ENCODE results near the gene KY.

DNA sequence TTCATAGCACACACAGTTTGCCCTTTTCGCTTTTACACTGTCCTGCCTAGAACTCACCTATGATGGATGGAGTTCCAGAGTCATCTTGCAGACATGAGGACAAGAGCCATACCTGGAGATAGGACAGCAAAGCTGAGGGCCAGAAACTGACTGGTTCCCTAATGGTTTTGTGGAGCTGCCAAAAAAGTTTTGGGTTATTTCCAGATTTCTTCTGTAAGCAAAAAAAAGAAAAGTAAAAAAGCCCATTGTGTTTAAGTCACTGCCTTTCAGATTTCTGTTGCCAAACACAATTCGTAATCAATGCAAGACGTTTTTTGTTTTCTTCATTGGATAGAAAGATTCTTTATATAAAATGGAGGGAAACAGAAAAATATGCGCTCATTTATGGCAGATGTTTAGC, 42.4 kb upstream of the KY start:
- no peak for TF ChIP-seq YY1 (IDR thresholded peaks at IDR 0.05; ENCODE audit: low read depth, low read length)
- TF ChIP-seq, protein P1, sequence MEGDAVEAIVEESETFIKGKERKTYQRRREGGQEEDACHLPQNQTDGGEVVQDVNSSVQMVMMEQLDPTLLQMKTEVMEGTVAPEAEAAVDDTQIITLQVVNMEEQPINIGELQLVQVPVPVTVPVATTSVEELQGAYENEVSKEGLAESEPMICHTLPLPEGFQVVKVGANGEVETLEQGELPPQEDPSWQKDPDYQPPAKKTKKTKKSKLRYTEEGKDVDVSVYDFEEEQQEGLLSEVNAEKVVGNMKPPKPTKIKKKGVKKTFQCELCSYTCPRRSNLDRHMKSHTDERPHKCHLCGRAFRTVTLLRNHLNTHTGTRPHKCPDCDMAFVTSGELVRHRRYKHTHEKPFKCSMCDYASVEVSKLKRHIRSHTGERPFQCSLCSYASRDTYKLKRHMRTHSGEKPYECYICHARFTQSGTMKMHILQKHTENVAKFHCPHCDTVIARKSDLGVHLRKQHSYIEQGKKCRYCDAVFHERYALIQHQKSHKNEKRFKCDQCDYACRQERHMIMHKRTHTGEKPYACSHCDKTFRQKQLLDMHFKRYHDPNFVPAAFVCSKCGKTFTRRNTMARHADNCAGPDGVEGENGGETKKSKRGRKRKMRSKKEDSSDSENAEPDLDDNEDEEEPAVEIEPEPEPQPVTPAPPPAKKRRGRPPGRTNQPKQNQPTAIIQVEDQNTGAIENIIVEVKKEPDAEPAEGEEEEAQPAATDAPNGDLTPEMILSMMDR (IDR thresholded peaks at IDR 0.05; ENCODE audit: control extremely low read depth in 1 of 3, insufficient read depth in 1 of 3, low read depth in 1 of 3, low read length in 3 of 3): no peak
- TF ChIP-seq POLR2AphosphoS5 (IDR thresholded peaks at IDR 0.05; ENCODE audit: low read depth, low read length): no peak
- TF ChIP-seq, protein P2, sequence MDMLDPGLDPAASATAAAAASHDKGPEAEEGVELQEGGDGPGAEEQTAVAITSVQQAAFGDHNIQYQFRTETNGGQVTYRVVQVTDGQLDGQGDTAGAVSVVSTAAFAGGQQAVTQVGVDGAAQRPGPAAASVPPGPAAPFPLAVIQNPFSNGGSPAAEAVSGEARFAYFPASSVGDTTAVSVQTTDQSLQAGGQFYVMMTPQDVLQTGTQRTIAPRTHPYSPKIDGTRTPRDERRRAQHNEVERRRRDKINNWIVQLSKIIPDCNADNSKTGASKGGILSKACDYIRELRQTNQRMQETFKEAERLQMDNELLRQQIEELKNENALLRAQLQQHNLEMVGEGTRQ (IDR thresholded peaks at IDR 0.05; ENCODE audit: low read length): no peak
- no peak for TF ChIP-seq RAD21 (IDR thresholded peaks at IDR 0.05 in 1 of 2, conservative IDR thresholded peaks at IDR 0.05 in 1 of 2; ENCODE audit: low read depth in 2 of 2, low read length in 2 of 2)
- TF ChIP-seq EZH2 (IDR thresholded peaks at IDR 0.05; ENCODE audit: low read depth, low read length, severe bottlenecking): no peak
- TF ChIP-seq NRF1 (IDR thresholded peaks at IDR 0.05; ENCODE audit: low read depth, low read length): no peak
- TF ChIP-seq JUN (IDR thresholded peaks at IDR 0.05; ENCODE audit: low read depth, low read length): no peak
- TF ChIP-seq SUZ12 (IDR thresholded peaks at IDR 0.05; ENCODE audit: low read length): no peak
- TF ChIP-seq, protein P3, sequence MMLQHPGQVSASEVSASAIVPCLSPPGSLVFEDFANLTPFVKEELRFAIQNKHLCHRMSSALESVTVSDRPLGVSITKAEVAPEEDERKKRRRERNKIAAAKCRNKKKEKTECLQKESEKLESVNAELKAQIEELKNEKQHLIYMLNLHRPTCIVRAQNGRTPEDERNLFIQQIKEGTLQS (IDR thresholded peaks at IDR 0.05; ENCODE audit: insufficient read depth, low read depth, low read length): no peak
- no peak for TF ChIP-seq SP2 (IDR thresholded peaks at IDR 0.05; ENCODE audit: low read length)
- TF ChIP-seq RFX5 (IDR thresholded peaks at IDR 0.05; ENCODE audit: borderline replicate concordance, low read depth, low read length): no peak
- no peak for TF ChIP-seq SRF (IDR thresholded peaks at IDR 0.05; ENCODE audit: low read depth, low read length)

Measured in H1 (cell line).